AG10803 (cell line): ENCODE data around the gene MYPN.

Source experiments
- DNase-seq: peaks from one replicate; pipeline ENCODE4 v3.0.0; 2010; ENCODE audit warnings: low read depth
- H3K4me3 ChIP-seq: 2 replicates; pipeline ENCODE4 v1.5.1; 2011; ENCODE audit warnings: mild to moderate bottlenecking, low read length, control low read depth
- TF ChIP-seq, protein P1 (sequence below): conservative IDR thresholded peaks from 2 replicates; pipeline ENCODE4 v1.5.1; 2011; ENCODE audit warnings: mild to moderate bottlenecking, low read length, control low read depth, inconsistent platforms

The MYPN gene

GRCh38 chr10:68171539-68172080 lies 62.3 kb downstream of the MYPN start:
- DNase-seq: no peak
- TF ChIP-seq, protein P1, sequence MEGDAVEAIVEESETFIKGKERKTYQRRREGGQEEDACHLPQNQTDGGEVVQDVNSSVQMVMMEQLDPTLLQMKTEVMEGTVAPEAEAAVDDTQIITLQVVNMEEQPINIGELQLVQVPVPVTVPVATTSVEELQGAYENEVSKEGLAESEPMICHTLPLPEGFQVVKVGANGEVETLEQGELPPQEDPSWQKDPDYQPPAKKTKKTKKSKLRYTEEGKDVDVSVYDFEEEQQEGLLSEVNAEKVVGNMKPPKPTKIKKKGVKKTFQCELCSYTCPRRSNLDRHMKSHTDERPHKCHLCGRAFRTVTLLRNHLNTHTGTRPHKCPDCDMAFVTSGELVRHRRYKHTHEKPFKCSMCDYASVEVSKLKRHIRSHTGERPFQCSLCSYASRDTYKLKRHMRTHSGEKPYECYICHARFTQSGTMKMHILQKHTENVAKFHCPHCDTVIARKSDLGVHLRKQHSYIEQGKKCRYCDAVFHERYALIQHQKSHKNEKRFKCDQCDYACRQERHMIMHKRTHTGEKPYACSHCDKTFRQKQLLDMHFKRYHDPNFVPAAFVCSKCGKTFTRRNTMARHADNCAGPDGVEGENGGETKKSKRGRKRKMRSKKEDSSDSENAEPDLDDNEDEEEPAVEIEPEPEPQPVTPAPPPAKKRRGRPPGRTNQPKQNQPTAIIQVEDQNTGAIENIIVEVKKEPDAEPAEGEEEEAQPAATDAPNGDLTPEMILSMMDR: no peak
- no peak overlapping the region for H3K4me3 ChIP-seq

DNA sequence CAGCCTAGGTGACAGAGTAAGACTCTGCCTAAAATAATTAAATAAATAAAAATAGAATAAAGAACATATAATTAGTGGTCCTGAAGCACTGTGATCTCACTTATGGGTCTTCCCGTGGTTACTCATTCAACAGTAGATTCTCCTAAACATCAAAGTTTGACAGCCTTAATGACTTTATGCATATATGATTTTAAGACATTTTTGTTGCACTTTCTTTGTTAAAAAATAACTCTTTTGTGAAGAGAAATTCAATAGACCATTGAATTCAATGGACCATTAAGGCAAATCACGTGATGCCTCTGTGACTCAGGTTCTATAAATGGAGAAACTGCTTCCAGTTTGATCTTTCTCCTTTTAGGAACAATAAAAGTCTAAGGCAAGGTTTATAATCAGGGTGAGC lies 63.0 kb downstream of the MYPN start:
- no peak for DNase-seq
- TF ChIP-seq, protein P1: no peak

GRCh38 chr10:68175949-68176348 lies 66.7 kb downstream of the MYPN start:
- H3K4me3 ChIP-seq: no peak overlapping the region
- TF ChIP-seq, protein P1: no peak
- peak; percentile 29 for DNase-seq

More for the DNA sequence above, 63.0 kb downstream of the MYPN start:
- H3K4me3 ChIP-seq: no peak overlapping the region

DNA sequence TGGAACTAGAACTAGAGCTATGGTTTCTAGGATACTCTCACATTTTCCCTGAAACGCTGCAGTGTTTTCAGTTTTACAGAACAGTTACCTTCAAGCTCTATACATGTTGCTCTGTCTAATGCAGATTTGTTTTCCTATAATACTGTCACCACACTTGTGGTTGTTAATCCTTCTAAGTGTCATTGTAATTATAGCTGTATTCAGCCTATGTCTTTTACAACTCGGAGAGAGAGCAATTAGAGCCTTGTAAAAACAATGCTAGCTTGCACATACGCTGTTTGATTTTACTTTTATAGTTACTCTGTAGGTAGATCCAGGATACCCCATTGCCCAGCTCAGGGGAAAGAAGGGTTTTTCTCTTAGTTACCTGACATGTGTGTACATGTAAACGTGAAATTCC lies 67.5 kb downstream of the MYPN start:
- no peak overlapping the region for H3K4me3 ChIP-seq
- TF ChIP-seq, protein P1: no peak
- no peak for DNase-seq

DNA sequence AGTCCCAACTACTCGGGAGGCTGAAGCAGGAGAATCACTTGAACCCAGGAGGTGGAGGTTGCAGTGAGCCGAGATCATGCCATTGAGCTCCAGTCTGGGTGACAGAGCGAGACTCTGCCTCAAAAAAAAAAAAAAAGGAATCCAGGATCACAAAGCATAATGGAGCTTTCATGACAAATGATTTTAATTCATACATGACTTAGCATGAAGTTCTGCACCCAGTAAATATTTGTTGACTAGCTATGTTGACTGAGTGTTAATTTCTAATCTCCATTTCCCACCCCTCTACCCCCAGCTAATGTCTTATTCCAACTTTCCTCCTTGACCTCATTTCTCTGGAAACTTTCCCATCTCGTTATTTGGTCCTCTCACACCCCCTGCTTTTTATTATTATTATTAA lies 69.3 kb downstream of the MYPN start:
- no peak overlapping the region for H3K4me3 ChIP-seq
- TF ChIP-seq, protein P1: no peak
- no peak for DNase-seq

GRCh38 chr10:68179016-68179415 lies 69.7 kb downstream of the MYPN start:
- no peak overlapping the region for H3K4me3 ChIP-seq
- TF ChIP-seq, protein P1: no peak
- no peak for DNase-seq

- TF ChIP-seq, protein P1: no peak
- H3K4me3 ChIP-seq: no peak overlapping the region
- no peak for DNase-seq
Measured at GRCh38 chr10:68180490-68180889, 71.2 kb downstream of the MYPN start.
